T-helper 2 cell treated with Interferon-gamma antibody and Interleukin-4, amounts not matched to agents 5 μg/mL and 100 μg/mL, for 36 hours (primary cell): Measurements from ENCODE around the gene LIX1L.

ENCODE experiments used
- DNase-seq: peaks from one replicate; pipeline ENCODE4 v3.0.0; 2021; ENCODE audit warnings: low spot score
- H3K27ac Mint-ChIP-seq: one replicate; pipeline ENCODE4 v1.8.0; 2021; ENCODE audit warnings: mild to moderate bottlenecking, mixed read lengths
- H3K27me3 Mint-ChIP-seq: one replicate; pipeline ENCODE4 v1.8.0; 2021; ENCODE audit warnings: low read depth, mixed read lengths
- H3K36me3 Mint-ChIP-seq: one replicate; pipeline ENCODE4 v1.8.0; 2021; ENCODE audit warnings: low read depth, mixed read lengths
- H3K4me1 Mint-ChIP-seq: one replicate; pipeline ENCODE4 v1.8.0; 2021; ENCODE audit warnings: low read depth, mixed read lengths
- H3K4me3 Mint-ChIP-seq: one replicate; pipeline ENCODE4 v1.8.0; 2022; ENCODE audit warnings: mild to moderate bottlenecking, moderate library complexity, mixed read lengths
- H3K9me3 Mint-ChIP-seq: one replicate; pipeline ENCODE4 v1.8.0; 2021; ENCODE audit warnings: mixed read lengths

Gene LIX1L

DNA sequence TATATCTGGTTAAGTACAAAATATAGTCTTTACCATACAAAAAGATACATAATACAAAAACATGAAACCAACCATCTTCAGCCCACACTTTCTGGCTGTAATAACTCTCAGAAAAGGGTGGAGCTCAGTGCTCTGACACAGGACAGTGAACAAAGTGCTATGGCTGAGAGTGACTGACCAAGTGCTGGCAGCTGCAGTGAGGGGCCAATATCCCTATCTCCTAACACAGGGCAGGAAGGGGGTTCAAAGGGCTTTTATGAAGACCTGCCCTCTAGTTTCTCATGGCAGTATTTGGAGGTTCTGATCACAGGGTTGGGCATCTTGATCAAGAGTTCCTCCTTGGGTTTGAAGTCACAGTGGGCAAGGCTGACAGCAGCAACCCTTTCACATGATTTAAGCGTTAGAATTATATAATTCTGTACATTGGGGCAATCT is 34.7 kb upstream of the LIX1L start:
- Mint-ChIP-seq H3K4me1 (peaks cover 40% of the 10 kb centered on the region), H3K27me3 (no peaks in the 10 kb centered on the region), H3K27ac (peak overlapping the region; percentile 19), H3K9me3 (no peaks in the 10 kb centered on the region), H3K4me3 (peak overlapping the region; percentile 98), H3K36me3 (peaks cover 50% of the 10 kb centered on the region)
- DNase-seq: no peak

DNA sequence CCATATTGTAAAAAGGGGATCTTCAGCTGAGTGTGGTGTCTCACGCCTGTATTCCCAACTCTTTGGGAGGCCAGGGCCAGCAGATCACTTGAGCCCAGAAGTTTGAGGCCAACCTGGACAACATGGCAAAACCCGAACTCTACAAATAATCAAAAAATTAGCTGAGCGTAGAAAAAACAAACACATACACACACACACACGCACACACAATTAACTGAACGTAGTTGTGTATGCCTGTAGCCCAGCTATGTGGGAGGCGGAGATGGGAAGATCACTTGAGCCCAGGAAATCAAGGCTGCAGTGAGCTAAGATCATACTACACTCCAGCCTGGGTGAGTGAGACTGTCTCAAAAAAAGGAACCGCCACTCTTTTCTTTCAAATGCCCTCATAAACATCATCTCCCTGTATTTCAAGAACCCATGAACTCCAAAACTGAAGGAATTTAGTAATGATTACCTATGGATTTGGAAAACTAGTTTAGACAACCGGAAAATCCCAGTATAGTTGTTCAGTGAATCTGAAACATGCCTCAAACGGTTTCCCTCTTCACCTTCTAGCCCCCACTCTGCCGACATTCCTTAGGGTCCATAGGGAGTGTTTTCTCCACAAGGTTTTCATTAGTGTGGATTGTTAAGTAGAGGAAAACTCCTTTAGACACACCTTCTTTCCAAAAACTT is 34.1 kb upstream of the LIX1L start:
- Mint-ChIP-seq H3K27me3 (no peaks in the 10 kb centered on the region), H3K27ac (peak overlapping the region; percentile 22), H3K9me3 (no peaks in the 10 kb centered on the region), H3K4me3 (peak overlapping the region; percentile 98), H3K36me3 (peaks cover 50% of the 10 kb centered on the region), H3K4me1 (peaks cover 37% of the 10 kb centered on the region)
- no peak for DNase-seq

DNA sequence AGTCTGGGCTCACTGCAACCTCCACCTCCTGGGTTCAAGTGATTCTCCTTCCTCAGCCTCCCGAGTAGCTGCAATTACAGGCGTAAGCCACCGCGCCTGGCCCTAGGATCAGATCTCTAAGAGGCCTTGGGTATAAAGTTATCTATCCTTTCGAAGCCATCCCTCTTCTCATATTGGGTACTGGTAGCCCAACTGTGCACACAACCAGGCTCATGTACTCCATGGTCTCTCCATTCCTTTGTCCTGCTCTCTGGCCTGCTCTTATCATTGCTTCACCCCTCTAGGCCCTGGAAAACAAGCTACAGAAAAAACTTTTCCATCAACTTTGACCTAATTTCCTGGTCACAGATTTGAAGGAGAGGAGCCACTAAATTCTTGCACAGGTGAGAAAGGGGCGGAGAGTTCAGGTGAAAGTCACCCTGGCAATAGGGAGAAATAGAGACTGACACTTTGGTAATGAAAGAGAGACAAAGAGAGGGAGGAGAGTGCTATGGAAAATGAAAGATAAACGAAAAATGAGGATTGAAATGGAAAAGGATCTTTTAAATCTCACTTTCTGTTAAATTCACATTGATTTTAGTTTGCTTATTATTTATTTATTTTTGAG is 32.5 kb upstream of the LIX1L start:
- peaks cover 45% of the 10 kb centered on the region for H3K4me1 Mint-ChIP-seq

DNA sequence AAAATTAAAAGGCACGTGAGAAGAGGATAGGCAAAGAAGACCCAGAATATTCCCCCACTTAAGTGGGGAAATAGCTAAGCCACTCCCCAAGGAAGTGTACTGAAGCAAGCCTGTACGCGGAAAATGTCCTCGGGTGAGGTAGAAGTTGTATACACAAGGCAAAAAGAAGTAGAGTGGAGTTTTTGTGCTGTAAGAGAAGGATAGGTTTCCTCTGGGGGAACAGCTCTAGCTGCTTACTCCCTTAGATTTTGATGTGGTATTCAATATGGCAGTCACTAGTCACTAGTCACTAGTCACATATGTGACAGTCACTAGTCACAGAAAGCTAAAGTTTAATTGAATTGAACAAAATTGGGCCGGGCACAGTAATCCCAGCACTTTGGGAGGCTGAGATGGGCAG is 31.0 kb upstream of the LIX1L start:
- peaks cover 53% of the 10 kb centered on the region for H3K4me1 Mint-ChIP-seq
- H3K36me3 Mint-ChIP-seq: peaks cover 23% of the 10 kb centered on the region
- no peaks in the 10 kb centered on the region for H3K27me3 Mint-ChIP-seq
- H3K27ac Mint-ChIP-seq: peak overlapping the region; percentile 7
- H3K4me3 Mint-ChIP-seq: no peak overlapping the region
- DNase-seq: no peak
- no peaks in the 10 kb centered on the region for H3K9me3 Mint-ChIP-seq

More for the DNA sequence above, 32.5 kb upstream of the LIX1L start:
- no peaks in the 10 kb centered on the region for H3K27me3 Mint-ChIP-seq
- no peak for DNase-seq
- peaks cover 39% of the 10 kb centered on the region for H3K36me3 Mint-ChIP-seq
- no peak overlapping the region for H3K4me3 Mint-ChIP-seq
- no peaks in the 10 kb centered on the region for H3K9me3 Mint-ChIP-seq
- H3K27ac Mint-ChIP-seq: no peak overlapping the region

GRCh38 chr1:145987926-145988325 is 30.1 kb upstream of the LIX1L start:
- H3K4me1 Mint-ChIP-seq: peaks cover 54% of the 10 kb centered on the region
- no peak overlapping the region for H3K4me3 Mint-ChIP-seq
- H3K27me3 Mint-ChIP-seq: no peaks in the 10 kb centered on the region
- no peak for DNase-seq
- H3K27ac Mint-ChIP-seq: no peak overlapping the region
- H3K36me3 Mint-ChIP-seq: peaks cover 14% of the 10 kb centered on the region
- no peaks in the 10 kb centered on the region for H3K9me3 Mint-ChIP-seq

DNA sequence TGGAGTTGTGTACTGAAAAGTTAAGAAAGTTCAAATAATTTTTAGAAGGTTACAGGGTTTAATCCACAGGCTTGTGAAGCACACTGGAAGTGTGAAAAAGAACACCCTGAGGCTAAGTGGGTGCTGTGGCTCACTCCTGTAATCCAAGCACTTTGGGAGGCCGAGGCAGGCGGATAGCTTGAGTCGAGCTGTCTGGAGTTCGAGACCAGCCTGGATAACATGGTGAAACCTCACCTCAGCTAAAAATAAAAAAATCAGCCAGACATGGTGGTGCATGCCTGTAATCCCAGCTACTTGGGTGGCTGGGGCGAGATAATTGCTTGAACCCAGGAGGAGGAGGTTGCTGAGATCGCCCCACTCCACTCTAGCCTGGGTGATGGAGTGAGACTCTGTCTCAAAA is 28.7 kb upstream of the LIX1L start:
- no peaks in the 10 kb centered on the region for H3K9me3 Mint-ChIP-seq
- no peak overlapping the region for H3K27ac Mint-ChIP-seq
- DNase-seq: no peak
- H3K36me3 Mint-ChIP-seq: peaks cover 2% of the 10 kb centered on the region
- no peak overlapping the region for H3K4me3 Mint-ChIP-seq
- peaks cover 55% of the 10 kb centered on the region for H3K4me1 Mint-ChIP-seq
- H3K27me3 Mint-ChIP-seq: no peaks in the 10 kb centered on the region

GRCh38 chr1:145985502-145986439 is 28.0 kb upstream of the LIX1L start:
- H3K27ac Mint-ChIP-seq: peak overlapping the region; percentile 64
- DNase-seq: no peak
- H3K36me3 Mint-ChIP-seq: no peaks in the 10 kb centered on the region
- no peaks in the 10 kb centered on the region for H3K27me3 Mint-ChIP-seq
- peaks cover 58% of the 10 kb centered on the region for H3K4me1 Mint-ChIP-seq
- H3K9me3 Mint-ChIP-seq: no peaks in the 10 kb centered on the region
- peak overlapping the region; percentile 65 for H3K4me3 Mint-ChIP-seq

DNA sequence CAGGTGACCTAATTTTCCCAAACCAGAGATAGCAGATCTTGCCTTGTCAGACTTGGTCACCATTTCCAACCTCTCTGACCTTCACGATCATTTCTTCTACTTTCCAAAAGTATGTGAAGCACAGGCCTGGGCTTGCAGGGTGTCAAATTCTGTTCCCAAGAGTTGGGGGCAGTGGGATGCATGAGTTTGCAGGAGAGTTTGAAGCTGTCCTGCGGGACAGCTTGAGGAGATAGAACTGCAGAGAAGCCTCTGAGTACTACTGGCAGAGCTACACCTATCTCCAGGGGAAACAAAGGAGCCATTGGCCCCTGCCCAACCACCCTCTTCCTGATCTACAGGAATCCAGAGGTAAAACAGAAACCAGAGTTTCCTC is 27.3 kb upstream of the LIX1L start:
- Mint-ChIP-seq H3K4me1 (peaks cover 53% of the 10 kb centered on the region), H3K27me3 (no peaks in the 10 kb centered on the region), H3K9me3 (no peaks in the 10 kb centered on the region), H3K4me3 (peak overlapping the region; percentile 65), H3K36me3 (no peaks in the 10 kb centered on the region), H3K27ac (peak overlapping the region; percentile 64)
- DNase-seq: no peak

- DNase-seq: no peak
- Mint-ChIP-seq H3K9me3 (no peaks in the 10 kb centered on the region), H3K27me3 (no peaks in the 10 kb centered on the region), H3K4me3 (peak overlapping the region; percentile 65), H3K27ac (peak overlapping the region; percentile 64), H3K36me3 (no peaks in the 10 kb centered on the region), H3K4me1 (peaks cover 53% of the 10 kb centered on the region)
Observed at GRCh38 chr1:145983960-145984830, 26.4 kb upstream of the LIX1L start.

- no peak overlapping the region for H3K4me3 Mint-ChIP-seq
- peaks cover 47% of the 10 kb centered on the region for H3K4me1 Mint-ChIP-seq
- no peaks in the 10 kb centered on the region for H3K27me3 Mint-ChIP-seq
- no peak overlapping the region for H3K27ac Mint-ChIP-seq
- no peak for DNase-seq
- peaks cover 2% of the 10 kb centered on the region for H3K36me3 Mint-ChIP-seq
- no peaks in the 10 kb centered on the region for H3K9me3 Mint-ChIP-seq
Observed at GRCh38 chr1:145983206-145983675, 25.4 kb upstream of the LIX1L start.

DNA sequence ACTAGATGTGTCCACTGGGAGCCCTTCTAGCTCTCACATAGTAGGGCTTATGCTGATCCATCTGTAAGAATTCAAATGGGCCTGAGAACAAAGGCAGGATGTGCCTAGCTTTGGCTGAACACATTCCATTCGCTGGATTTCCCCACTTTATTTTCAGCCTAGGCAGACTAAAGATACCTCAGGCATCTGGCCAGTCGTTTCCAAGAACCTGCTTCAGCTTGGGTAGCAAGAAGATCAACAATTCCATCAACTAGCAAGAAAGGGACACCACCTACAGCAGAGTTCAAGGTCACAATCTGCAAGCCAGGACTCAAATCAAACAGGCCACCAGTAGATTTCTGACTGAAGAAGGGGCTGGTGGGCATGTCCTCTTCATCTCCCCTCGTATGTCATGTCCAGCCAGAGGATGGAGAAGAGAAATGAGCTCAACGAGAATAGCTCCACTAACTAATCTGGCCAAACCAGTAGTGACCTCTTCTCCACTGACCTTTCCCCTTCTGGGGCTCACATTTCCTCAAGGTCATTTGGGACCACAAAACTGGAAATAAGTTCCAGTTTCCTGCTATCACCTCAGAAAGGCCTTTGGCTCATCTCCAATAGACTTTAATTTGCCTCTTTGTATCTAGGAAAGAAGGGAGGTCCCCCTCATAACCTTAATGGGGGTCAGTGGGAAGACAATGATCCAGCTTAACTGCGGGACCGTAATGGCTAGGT is 24.4 kb upstream of the LIX1L start:
- H3K27me3 Mint-ChIP-seq: no peaks in the 10 kb centered on the region
- no peak for DNase-seq
- peak overlapping the region; percentile 41 for H3K27ac Mint-ChIP-seq
- H3K4me3 Mint-ChIP-seq: peak overlapping the region; percentile 30
- peaks cover 6% of the 10 kb centered on the region for H3K36me3 Mint-ChIP-seq
- H3K9me3 Mint-ChIP-seq: no peaks in the 10 kb centered on the region
- peaks cover 45% of the 10 kb centered on the region for H3K4me1 Mint-ChIP-seq

DNA sequence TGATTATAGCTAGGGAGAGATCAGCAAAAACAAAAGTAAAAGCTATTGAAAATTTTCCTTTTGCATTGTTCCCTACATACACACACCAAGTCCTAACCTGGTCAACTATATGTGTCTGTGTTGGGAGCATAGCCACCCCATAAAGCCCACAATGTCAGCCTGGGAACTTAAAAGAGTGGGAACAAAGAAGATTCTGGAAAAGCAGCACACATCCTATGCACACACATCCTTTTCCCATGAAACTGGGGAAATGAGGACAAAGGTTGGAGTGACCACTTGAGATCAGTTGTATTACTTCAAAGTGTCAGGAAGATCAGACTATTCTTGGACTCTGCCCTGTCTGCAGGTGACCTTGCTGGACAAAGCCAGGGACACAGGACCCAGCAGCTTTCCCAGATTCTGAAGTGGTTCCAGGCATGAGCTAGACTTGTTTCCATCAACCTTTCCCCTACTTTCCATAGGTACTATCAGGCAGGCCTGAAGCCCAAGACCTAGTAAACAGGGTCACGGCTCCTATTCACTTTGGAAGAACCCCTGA is 22.7 kb upstream of the LIX1L start:
- Mint-ChIP-seq H3K36me3 (peaks cover 8% of the 10 kb centered on the region), H3K9me3 (no peaks in the 10 kb centered on the region), H3K27me3 (no peaks in the 10 kb centered on the region), H3K4me1 (peaks cover 39% of the 10 kb centered on the region), H3K4me3 (no peak overlapping the region), H3K27ac (no peak overlapping the region)
- DNase-seq: no peak
